ENCODE results near the gene TFDP2. TPM values are rescaled to one million over a fixed set of nuclear protein-coding genes. Genes with fewer than 3 reads are reported as not detected.

The TFDP2 gene
- total and polyA plus RNA-seq, 9 of the 15 experiments (the other 6 are each of a cell fraction or from before 2014, with no cell fraction given): 95.6 to 179 (median 126) TPM

- Histone ChIP-seq H3K4me2 (ENCODE audit: insufficient read depth, low read length) (no peak overlapping the region), H3K79me2 (ENCODE audit: control insufficient read depth, insufficient read depth, low read length) (no peaks in the 10 kb centered on the region), H2AFZ (ENCODE audit: low read depth, low read length) (no peak overlapping the region; the same call in 1 of the 2 replicates), H4K20me1 (replicated peaks; ENCODE audit: control insufficient read depth, insufficient read depth, low read length) (no peaks in the 10 kb centered on the region), H3K36me3 (ENCODE audit: control insufficient read depth, insufficient read depth, low read length) (no peaks in the 10 kb centered on the region), H3K27ac (ENCODE audit: extremely low read depth, low read depth, low read length) (no peak overlapping the region), H3K9me1 (ENCODE audit: control insufficient read depth, insufficient read depth, low read length) (no peaks in the 10 kb centered on the region), H3K9me3 (replicated peaks; ENCODE audit: control insufficient read depth, insufficient read depth, low read depth, low read length) (no peaks in the 10 kb centered on the region), H3K4me3 (no peak overlapping the region), H3K27me3 (ENCODE audit: control insufficient read depth in 2 of 2, insufficient read depth in 2 of 2, low read length in 2 of 2) (no peaks in the 10 kb centered on the region), H3K4me1 (replicated peaks in 1 of 2; ENCODE audit: control insufficient read depth in 2 of 2, insufficient read depth in 2 of 2, low read length in 2 of 2) (peaks cover 0 to 5% of the 10 kb centered on the region in 2 experiments; a peak in 3 of 5 replicates), H3K9ac (ENCODE audit: insufficient read depth in 1 of 2, low read depth in 2 of 2, low read length in 2 of 2) (no peak overlapping the region)
- intact Hi-C loops (cut with micrococcal nuclease): no loop called here
- no peak for FAIRE-seq
- ChIA-PET CTCF (ENCODE audit: low intra/inter-chr PET ratio) (no interaction called here), POLR2A (no interaction called here)
- peak; percentile 74 for ATAC-seq
- peak; percentile 16 to 39 (median 21) for DNase-seq (ENCODE audit: extremely low read depth in 1 of 4, low spot score in 3 of 4)
- in situ Hi-C loops (cut with MboI): no loop called here
- BruUV-seq (replicated peaks): no TSS peak
- TF ChIP-seq RNF2 (IDR thresholded peaks at IDR 0.05): no peak
- TF ChIP-seq ZNF263 (CRISPR knock-in tag; IDR thresholded peaks at IDR 0.05; ENCODE audit: borderline replicate concordance): no peak
- TF ChIP-seq TRIM24 (IDR thresholded peaks at IDR 0.05): peak; percentile 38 to 66; a peak in 3 of 4 replicates
- 0 out of 2 replicates have a peak, but pooled peaks have one; percentile 22 for TF ChIP-seq ZNF592 (IDR thresholded peaks at IDR 0.05)
- TF ChIP-seq ZNF644 (tag; IDR thresholded peaks at IDR 0.05; ENCODE audit: low read depth): 0 out of 2 replicates have a peak, but pooled peaks have one; percentile 45
- peak; percentile 85 for TF ChIP-seq DPF2 (IDR thresholded peaks at IDR 0.05)
- no peak for TF ChIP-seq ZNF76 (CRISPR knock-in tag; IDR thresholded peaks at IDR 0.05; ENCODE audit: borderline replicate concordance)
- no peak for TF ChIP-seq ZNF444 (CRISPR knock-in tag; IDR thresholded peaks at IDR 0.05)
- TF ChIP-seq, protein P1, sequence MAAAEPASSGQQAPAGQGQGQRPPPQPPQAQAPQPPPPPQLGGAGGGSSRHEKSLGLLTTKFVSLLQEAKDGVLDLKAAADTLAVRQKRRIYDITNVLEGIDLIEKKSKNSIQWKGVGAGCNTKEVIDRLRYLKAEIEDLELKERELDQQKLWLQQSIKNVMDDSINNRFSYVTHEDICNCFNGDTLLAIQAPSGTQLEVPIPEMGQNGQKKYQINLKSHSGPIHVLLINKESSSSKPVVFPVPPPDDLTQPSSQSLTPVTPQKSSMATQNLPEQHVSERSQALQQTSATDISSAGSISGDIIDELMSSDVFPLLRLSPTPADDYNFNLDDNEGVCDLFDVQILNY (CRISPR knock-in tag; IDR thresholded peaks at IDR 0.05): no peak
- TF ChIP-seq ARID1B (IDR thresholded peaks at IDR 0.05): peak; percentile 77
- no peak for TF ChIP-seq CSDE1 (IDR thresholded peaks at IDR 0.05)
- no peak for TF ChIP-seq SNIP1 (IDR thresholded peaks at IDR 0.05; ENCODE audit: low read depth)
- no peak for TF ChIP-seq NR2C2 (CRISPR knock-in tag; IDR thresholded peaks at IDR 0.05)
- TF ChIP-seq NR2C2 (tag; IDR thresholded peaks at IDR 0.05): no peak
- TF ChIP-seq MTA2 (IDR thresholded peaks at IDR 0.05; ENCODE audit: low read depth): no peak
- TF ChIP-seq, protein P2, sequence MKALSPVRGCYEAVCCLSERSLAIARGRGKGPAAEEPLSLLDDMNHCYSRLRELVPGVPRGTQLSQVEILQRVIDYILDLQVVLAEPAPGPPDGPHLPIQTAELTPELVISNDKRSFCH (CRISPR knock-in tag; IDR thresholded peaks at IDR 0.05): no peak
- TF ChIP-seq, protein P2 (tag; IDR thresholded peaks at IDR 0.05): no peak
- TF ChIP-seq, protein P3, sequence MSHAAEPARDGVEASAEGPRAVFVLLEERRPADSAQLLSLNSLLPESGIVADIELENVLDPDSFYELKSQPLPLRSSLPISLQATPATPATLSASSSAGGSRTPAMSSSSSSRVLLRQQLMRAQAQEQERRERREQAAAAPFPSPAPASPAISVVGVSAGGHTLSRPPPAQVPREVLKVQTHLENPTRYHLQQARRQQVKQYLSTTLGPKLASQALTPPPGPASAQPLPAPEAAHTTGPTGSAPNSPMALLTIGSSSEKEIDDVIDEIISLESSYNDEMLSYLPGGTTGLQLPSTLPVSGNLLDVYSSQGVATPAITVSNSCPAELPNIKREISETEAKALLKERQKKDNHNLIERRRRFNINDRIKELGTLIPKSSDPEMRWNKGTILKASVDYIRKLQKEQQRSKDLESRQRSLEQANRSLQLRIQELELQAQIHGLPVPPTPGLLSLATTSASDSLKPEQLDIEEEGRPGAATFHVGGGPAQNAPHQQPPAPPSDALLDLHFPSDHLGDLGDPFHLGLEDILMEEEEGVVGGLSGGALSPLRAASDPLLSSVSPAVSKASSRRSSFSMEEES (CRISPR knock-in tag; IDR thresholded peaks at IDR 0.05): peak; percentile 22; the same call in 1 of the 2 replicates
- TF ChIP-seq ZNF584 (CRISPR knock-in tag; IDR thresholded peaks at IDR 0.05; ENCODE audit: low read depth): no peak
These were observed 50.4 kb downstream of the TFDP2 start for GRCh38 chr3:142098964-142099363.

Data from K562 (cell line).